Measurements from ENCODE around the gene APOF.
"Not testable (repeated sequence)": the region's sequence is repeated elsewhere in the genome, so short reads cannot be mapped to it uniquely, and the experiment has no call there.

Gene APOF

DNA sequence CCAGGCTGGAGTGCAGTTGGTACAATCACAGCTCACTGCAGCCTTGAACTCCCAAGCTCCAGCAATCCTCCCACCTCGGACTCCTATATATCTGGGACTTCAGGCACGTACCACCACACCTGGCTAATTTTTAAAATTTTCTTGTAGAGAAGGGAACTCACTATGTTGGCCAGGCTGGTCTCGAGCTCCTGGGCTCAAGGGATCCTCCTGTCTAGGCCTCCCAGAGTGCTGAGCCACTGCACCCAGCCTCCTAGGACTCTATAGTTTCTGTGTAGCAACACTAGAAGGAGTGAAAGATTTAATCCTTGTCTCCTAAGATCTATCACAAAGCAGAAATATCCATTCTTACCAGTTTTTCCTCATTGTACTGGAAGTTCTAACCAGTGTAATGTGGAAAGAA, 4.3 kb upstream of the APOF start:
- WGBS, 2 experiments (ENCODE audit: insufficient coverage in 2 of 2) = 100% methylated on average over 2 of the region's 3 CpGs; no CpG with 5 or more reads in 1 of the 2 experiments
- no peaks in the 10 kb centered on the region for H3K4me1 ChIP-seq (ENCODE audit: control insufficient read depth, insufficient read depth, low read length, poor library complexity, severe bottlenecking)
- no peak overlapping the region for H3K27ac ChIP-seq (ENCODE audit: low read depth, low read length, severe bottlenecking)
- no peak overlapping the region for H3K4me3 ChIP-seq (ENCODE audit: extremely low read depth, insufficient read depth, low read length, poor library complexity, severe bottlenecking)
- H3K36me3 ChIP-seq (ENCODE audit: control insufficient read depth, insufficient read depth, low read length) = no peaks in the 10 kb centered on the region
- no peaks in the 10 kb centered on the region for H3K9me3 ChIP-seq (ENCODE audit: control insufficient read depth, low read length)

- WGBS, 2 experiments (ENCODE audit: insufficient coverage in 2 of 2) = 79 to 93% methylated on average over 6 to 7 of the region's 8 CpGs
- H3K9me3 ChIP-seq (ENCODE audit: control insufficient read depth, low read length) = no peaks in the 10 kb centered on the region
- H3K4me3 ChIP-seq (ENCODE audit: extremely low read depth, insufficient read depth, low read length, poor library complexity, severe bottlenecking) = no peak overlapping the region
- H3K27ac ChIP-seq (ENCODE audit: low read depth, low read length, severe bottlenecking) = no peak overlapping the region
- H3K4me1 ChIP-seq (ENCODE audit: control insufficient read depth, insufficient read depth, low read length, poor library complexity, severe bottlenecking) = no peaks in the 10 kb centered on the region
- H3K36me3 ChIP-seq (ENCODE audit: control insufficient read depth, insufficient read depth, low read length) = no peaks in the 10 kb centered on the region
These were observed 1.0 kb downstream of the APOF start for GRCh38 chr12:56361487-56362129.

DNA sequence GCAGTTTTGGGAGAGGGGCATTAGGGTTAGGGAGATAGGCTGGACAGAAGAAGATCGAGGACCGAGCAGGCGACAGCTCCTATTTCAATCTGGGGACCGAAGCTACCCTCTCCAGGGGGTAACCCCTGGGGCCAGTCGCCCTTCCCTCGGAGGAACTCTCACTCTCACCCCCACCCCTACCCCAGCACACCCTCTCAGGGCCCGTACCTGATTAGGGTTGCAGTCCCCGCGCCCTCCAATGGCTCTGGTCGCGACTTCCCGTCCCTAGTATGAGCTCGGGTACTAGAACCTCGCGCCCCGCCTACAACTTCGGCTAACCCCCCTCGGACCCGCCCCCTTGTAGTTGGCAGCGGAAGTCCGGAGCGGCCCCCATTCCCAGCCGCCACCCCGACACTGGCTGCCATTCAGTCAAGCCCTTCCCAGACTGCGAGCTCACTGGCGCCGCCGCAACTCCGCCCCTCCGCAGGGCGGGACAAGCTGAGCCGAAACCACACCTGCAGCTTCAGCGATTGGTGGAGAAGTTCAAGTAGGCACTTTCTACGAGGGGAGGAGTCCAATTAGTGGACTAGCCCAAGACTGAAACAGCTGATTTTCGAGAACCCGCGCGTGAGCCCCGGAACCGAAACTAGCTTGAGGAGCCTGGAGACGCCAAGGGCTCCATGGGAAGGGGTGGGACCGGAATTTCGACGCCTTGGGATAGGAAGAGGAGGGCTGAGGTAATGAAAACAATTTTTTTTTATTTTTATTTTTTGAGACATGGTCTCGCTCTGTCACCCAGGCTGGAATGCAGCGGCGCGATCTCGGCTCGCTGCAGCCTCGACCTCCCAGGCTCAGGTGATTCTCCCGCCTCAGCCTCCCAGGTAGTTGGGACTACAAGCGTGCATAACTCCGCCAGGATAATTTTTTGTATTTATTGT, 2.5 kb downstream of the APOF start, which contains the start of gene STAT2:
STAT2 (minus strand) TSS at position 257 of the 917 bp plus-strand sequence. CDS start 3,536 bp downstream, outside the sequence.
- Histone ChIP-seq H3K27ac (ENCODE audit: low read depth, low read length, severe bottlenecking) (peak within 1 kb of the TSS; percentile 65), H3K4me1 (ENCODE audit: control insufficient read depth, insufficient read depth, low read length, poor library complexity, severe bottlenecking) (no peaks in the 10 kb centered on the region), H3K36me3 (ENCODE audit: control insufficient read depth, insufficient read depth, low read length) (peaks cover 14% of the 10 kb centered on the region), H3K9me3 (ENCODE audit: control insufficient read depth, low read length) (no peaks in the 10 kb centered on the region), H3K4me3 (ENCODE audit: extremely low read depth, insufficient read depth, low read length, poor library complexity, severe bottlenecking) (peak within 1 kb of the TSS; percentile 69)
- 0 to 1% methylated on average over 43 to 46 of the region's 54 CpGs for WGBS, 2 experiments (ENCODE audit: insufficient coverage in 2 of 2)

- 60 to 73% methylated on average over 1 of the region's 1 CpG for WGBS, 2 experiments (ENCODE audit: insufficient coverage in 2 of 2)
- Histone ChIP-seq H3K27ac (ENCODE audit: low read depth, low read length, severe bottlenecking) (no peak overlapping the region), H3K4me1 (ENCODE audit: control insufficient read depth, insufficient read depth, low read length, poor library complexity, severe bottlenecking) (no peaks in the 10 kb centered on the region), H3K4me3 (ENCODE audit: extremely low read depth, insufficient read depth, low read length, poor library complexity, severe bottlenecking) (peak overlapping the region; percentile 69), H3K9me3 (ENCODE audit: control insufficient read depth, low read length) (no peaks in the 10 kb centered on the region), H3K36me3 (ENCODE audit: control insufficient read depth, insufficient read depth, low read length) (peaks cover 26% of the 10 kb centered on the region)
These were observed 3.7 kb downstream of the APOF start for GRCh38 chr12:56358836-56359532.

DNA sequence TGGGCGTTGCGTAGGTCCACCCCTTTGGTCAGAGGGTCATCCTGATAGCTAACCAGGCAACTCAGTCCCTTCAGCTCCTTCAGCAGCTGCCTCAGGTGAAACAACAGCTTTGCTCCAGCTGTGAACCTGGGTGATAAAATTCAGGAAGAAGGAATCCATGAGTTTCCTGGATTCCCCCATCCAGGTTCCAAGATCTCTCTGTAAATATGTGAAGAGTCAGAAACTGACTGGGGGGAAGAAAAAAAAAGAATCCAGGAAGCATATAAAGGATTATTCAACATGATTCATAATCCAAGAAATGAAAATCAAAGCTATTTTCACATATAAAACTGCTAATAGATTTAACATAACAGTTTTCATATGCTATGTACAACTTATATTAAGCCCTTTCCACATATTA, 11.3 kb downstream of the APOF start:
- no peaks in the 10 kb centered on the region for H3K4me1 ChIP-seq (ENCODE audit: control insufficient read depth, insufficient read depth, low read length, poor library complexity, severe bottlenecking)
- H3K36me3 ChIP-seq (ENCODE audit: control insufficient read depth, insufficient read depth, low read length) = peaks cover 91% of the 10 kb centered on the region
- 100% methylated on average over 2 of the region's 2 CpGs; no CpG with 5 or more reads in 1 of the 2 experiments for WGBS, 2 experiments (ENCODE audit: insufficient coverage in 2 of 2)
- H3K4me3 ChIP-seq (ENCODE audit: extremely low read depth, insufficient read depth, low read length, poor library complexity, severe bottlenecking) = no peak overlapping the region
- H3K27ac ChIP-seq (ENCODE audit: low read depth, low read length, severe bottlenecking) = no peak overlapping the region
- H3K9me3 ChIP-seq (ENCODE audit: control insufficient read depth, low read length) = no peaks in the 10 kb centered on the region

GRCh38 chr12:56350662-56351061, 12.0 kb downstream of the APOF start:
- H3K36me3 ChIP-seq (ENCODE audit: control insufficient read depth, insufficient read depth, low read length) = peaks cover 90% of the 10 kb centered on the region
- no peaks in the 10 kb centered on the region for H3K4me1 ChIP-seq (ENCODE audit: control insufficient read depth, insufficient read depth, low read length, poor library complexity, severe bottlenecking)
- H3K9me3 ChIP-seq (ENCODE audit: control insufficient read depth, low read length) = no peaks in the 10 kb centered on the region
- H3K27ac ChIP-seq (ENCODE audit: low read depth, low read length, severe bottlenecking) = no peak overlapping the region
- H3K4me3 ChIP-seq (ENCODE audit: extremely low read depth, insufficient read depth, low read length, poor library complexity, severe bottlenecking) = no peak overlapping the region
- 100% methylated on average over 1 of the region's 2 CpGs for WGBS, 2 experiments (ENCODE audit: insufficient coverage in 2 of 2)

GRCh38 chr12:56348776-56349175, 13.9 kb downstream of the APOF start:
- H3K36me3 ChIP-seq (ENCODE audit: control insufficient read depth, insufficient read depth, low read length) = peaks cover 82% of the 10 kb centered on the region
- H3K4me1 ChIP-seq (ENCODE audit: control insufficient read depth, insufficient read depth, low read length, poor library complexity, severe bottlenecking) = no peaks in the 10 kb centered on the region
- no peak overlapping the region for H3K27ac ChIP-seq (ENCODE audit: low read depth, low read length, severe bottlenecking)
- H3K9me3 ChIP-seq (ENCODE audit: control insufficient read depth, low read length) = no peaks in the 10 kb centered on the region
- H3K4me3 ChIP-seq (ENCODE audit: extremely low read depth, insufficient read depth, low read length, poor library complexity, severe bottlenecking) = no peak overlapping the region
- 90 to 97% methylated on average over 3 to 5 of the region's 5 CpGs for WGBS, 2 experiments (ENCODE audit: insufficient coverage in 2 of 2)

DNA sequence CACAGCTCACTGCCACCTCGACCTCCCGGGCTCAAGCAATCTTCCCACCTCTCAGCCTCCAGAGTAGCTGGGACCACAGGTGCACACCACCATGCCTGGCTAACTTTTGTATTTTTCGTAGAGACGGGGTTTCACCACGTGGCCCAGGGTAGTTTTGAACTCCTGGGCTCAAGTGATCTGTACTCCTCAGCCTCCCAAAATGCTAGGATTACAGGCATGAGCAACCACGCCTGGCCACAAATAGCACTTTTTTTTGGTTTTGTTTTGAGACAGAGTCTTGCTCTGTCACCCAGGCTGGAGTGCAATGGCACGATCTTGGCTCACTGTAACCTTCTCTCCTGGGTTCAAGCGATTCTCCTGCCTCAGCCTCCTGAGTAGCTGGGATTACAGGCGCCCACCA, 15.4 kb downstream of the APOF start:
- not testable (repeated sequence) for H3K4me1 ChIP-seq (ENCODE audit: control insufficient read depth, insufficient read depth, low read length, poor library complexity, severe bottlenecking); H3K27ac ChIP-seq (ENCODE audit: low read depth, low read length, severe bottlenecking); H3K9me3 ChIP-seq (ENCODE audit: control insufficient read depth, low read length); H3K4me3 ChIP-seq (ENCODE audit: extremely low read depth, insufficient read depth, low read length, poor library complexity, severe bottlenecking)
- WGBS, 2 experiments (ENCODE audit: insufficient coverage in 2 of 2) = 94 to 97% methylated on average over 5 to 8 of the region's 9 CpGs
- H3K36me3 ChIP-seq (ENCODE audit: control insufficient read depth, insufficient read depth, low read length) = peaks cover 84% of the 10 kb centered on the region

- WGBS, 2 experiments (ENCODE audit: insufficient coverage in 2 of 2) = 87 to 96% methylated on average over 6 to 7 of the region's 7 CpGs
- Histone ChIP-seq H3K9me3 (ENCODE audit: control insufficient read depth, low read length) (no peaks in the 10 kb centered on the region), H3K4me3 (ENCODE audit: extremely low read depth, insufficient read depth, low read length, poor library complexity, severe bottlenecking) (no peak overlapping the region), H3K4me1 (ENCODE audit: control insufficient read depth, insufficient read depth, low read length, poor library complexity, severe bottlenecking) (no peaks in the 10 kb centered on the region), H3K27ac (ENCODE audit: low read depth, low read length, severe bottlenecking) (no peak overlapping the region), H3K36me3 (ENCODE audit: control insufficient read depth, insufficient read depth, low read length) (peaks cover 82% of the 10 kb centered on the region)
These were observed 16.0 kb downstream of the APOF start for GRCh38 chr12:56346675-56347074.

DNA sequence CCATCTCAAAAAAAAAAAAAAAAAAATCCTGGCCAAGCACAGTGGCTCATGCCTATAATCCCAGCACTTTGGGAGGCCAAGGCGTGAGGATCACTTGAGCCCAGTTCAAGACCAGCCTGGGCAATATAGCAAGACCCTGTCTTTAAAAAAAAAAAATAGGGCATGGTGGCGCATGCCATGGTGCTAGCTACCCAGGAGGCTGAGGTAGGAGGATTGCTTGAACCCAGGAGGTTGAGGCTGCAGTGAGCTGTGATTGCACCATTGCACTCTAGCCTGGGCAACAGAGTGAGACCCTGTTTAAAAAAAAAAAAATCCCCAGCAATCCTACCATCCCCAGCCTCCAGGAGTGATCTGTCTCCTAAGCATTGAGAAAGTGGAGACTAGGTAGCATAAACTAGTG, 20.4 kb downstream of the APOF start:
- not testable (repeated sequence) for H3K9me3 ChIP-seq (ENCODE audit: control insufficient read depth, low read length); H3K4me1 ChIP-seq (ENCODE audit: control insufficient read depth, insufficient read depth, low read length, poor library complexity, severe bottlenecking); H3K27ac ChIP-seq (ENCODE audit: low read depth, low read length, severe bottlenecking); H3K4me3 ChIP-seq (ENCODE audit: extremely low read depth, insufficient read depth, low read length, poor library complexity, severe bottlenecking)
- peaks cover 46% of the 10 kb centered on the region for H3K36me3 ChIP-seq (ENCODE audit: control insufficient read depth, insufficient read depth, low read length)
- WGBS, 2 experiments (ENCODE audit: insufficient coverage in 2 of 2) = 83 to 100% methylated on average over 1 to 2 of the region's 2 CpGs

Data from mesodermal cell (in vitro differentiated cells).